Transverse colon (tissue), 4 donors: Measurements from ENCODE around the gene STH. TPM values are rescaled to one million over a fixed set of nuclear protein-coding genes. Genes with fewer than 3 reads are reported as not detected.

ENCODE experiments used
- DNase-seq: peaks from one replicate; pipeline ENCODE4 v3.0.0-alpha.2; 2019
- H3K27ac ChIP-seq, 4 donors: fragments of 200-600 bp; sonication (generic); 2 replicates each; pipeline ENCODE4 v1.5.1; 2016 to 2018; ENCODE audit warnings: inconsistent platforms in 4 of 4
- H3K27me3 ChIP-seq: fragments of 200-600 bp; sonication (generic); 2 replicates; pipeline ENCODE4 v1.5.1; 2017; ENCODE audit warnings: inconsistent platforms
- H3K36me3 ChIP-seq, 4 donors: fragments of 200-600 bp; sonication (generic); 2 replicates each; pipeline ENCODE4 v1.5.1; 2017 to 2019; ENCODE audit warnings: inconsistent platforms in 4 of 4
- H3K4me1 ChIP-seq, 4 donors: fragments of 200-600 bp; sonication (generic); 2 replicates each; pipeline ENCODE4 v1.5.1; 2017 to 2020; ENCODE audit warnings: inconsistent platforms in 4 of 4
- H3K4me3 ChIP-seq, 4 donors: fragments of 200-600 bp; sonication (generic); 1 replicate in 1 of 4; 2 replicates in 3 of 4; pipeline versions ENCODE4 v1.5.1 to v1.6.1; 2017 to 2019; ENCODE audit warnings: inconsistent platforms in 4 of 4
- H3K9me3 ChIP-seq, 2 donors: fragments of 200-600 bp; sonication (generic); 2 replicates each; pipeline ENCODE4 v1.5.1; 2017 to 2019; ENCODE audit warnings: inconsistent platforms in 2 of 2
- EP300 ChIP-seq: sonication (generic); formaldehyde crosslinking; IDR thresholded peaks from one replicate; pipeline ENCODE4 v1.6.1; 2017; ENCODE audit warnings: antibody characterized with exemption, low read depth
- POLR2A ChIP-seq: fragments of 450-650 bp; IDR thresholded peaks from one replicate; pipeline ENCODE4 v1.6.1; 2016; ENCODE audit warnings: antibody characterized with exemption, mild to moderate bottlenecking, moderate library complexity
- POLR2AphosphoS5 ChIP-seq, 3 donors: sonication (generic); formaldehyde crosslinking; IDR thresholded peaks; one replicate each; pipeline ENCODE4 v1.6.1; 2016; ENCODE audit warnings: antibody characterized with exemption in 3 of 3
- WGBS, 2 donors: methylation state at CpG; one replicate each; pipeline ENCODE4 v1.1.5; 2018; ENCODE audit warnings: low coverage in 1 of 2; 5-methylcytosine and 5-hydroxymethylcytosine counted together
- in situ Hi-C, 4 donors: fragments of 200-750 bp; cut with MboI; loops; one replicate each; pipeline versions ENCODE4 v1.15.0 to v1.15.1; 2017; ENCODE audit warnings: low sequenced_read_pairs in 3 of 4, low pct_ligation_motif_present in 1 of 4, low pct_unique_long_range_greater_than_20kb in 1 of 4
- intact Hi-C: fragments of 100-400 bp; cut with DNase I; formaldehyde crosslinking; loops from one replicate; pipeline ENCODE4 v1.15.1; 2023; ENCODE audit warnings: low total_unique reads
- total RNA-seq, 4 donors: library from RNA; depleted of rRNA; stranded (reverse); fragments of >200 nt; gene quantifications; one replicate each; pipeline ENCODE4 v1.1.0, GENCODE V29; 2016
- TF ChIP-seq, protein P1 (sequence below), 5 experiments: fragments of 200-600 bp in 3 of 5; fragments of 450-650 bp in 2 of 5; sonication (generic) in 3 of 5; IDR thresholded peaks; 1 replicate in 2 of 5; 2 replicates in 3 of 5; pipeline ENCODE4 v1.5.1; 2016 to 2017; ENCODE audit warnings: antibody characterized with exemption in 5 of 5, inconsistent platforms in 3 of 5, mild to moderate bottlenecking in 2 of 5, moderate library complexity in 1 of 5

STH gene
- total RNA-seq, 4 donors from 2014 or later, result not detected

DNA sequence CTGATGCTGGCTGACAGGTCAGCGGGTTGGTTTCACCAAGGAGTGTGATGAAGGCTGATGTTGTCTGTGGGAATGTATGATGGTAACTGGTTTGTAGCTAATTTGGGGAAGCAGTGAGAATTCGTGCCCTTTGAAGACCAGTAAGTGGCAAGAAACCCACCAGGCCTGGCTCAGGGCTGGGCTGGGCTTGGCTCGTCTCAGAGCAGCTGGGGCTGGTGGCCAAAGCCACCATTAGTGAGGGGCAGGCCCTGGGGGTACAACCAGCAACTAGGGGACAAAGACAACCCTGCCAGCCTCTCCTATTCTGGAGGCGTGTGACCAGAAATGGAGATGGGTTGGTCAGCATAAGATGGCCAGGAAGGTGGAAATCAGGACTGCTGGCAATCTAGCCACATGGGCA, 13.0 kb upstream of the STH start:
- Histone ChIP-seq H3K9me3 (no peaks in the 10 kb centered on the region), H3K4me3 (no peak overlapping the region), H3K4me1 (no peaks in the 10 kb centered on the region), H3K27me3 (no peaks in the 10 kb centered on the region), H3K36me3 (no peaks in the 10 kb centered on the region), H3K27ac (no peak overlapping the region)
- intact Hi-C loops (no loop called here), in situ Hi-C loops (no loop called here)
- DNase-seq, result no peak
- 60 to 90% methylated on average over 1 to 4 of the region's 4 CpGs for WGBS, 2 donors
- no peak for TF ChIP-seq EP300
- TF ChIP-seq POLR2A, result no peak
- TF ChIP-seq, protein P1, sequence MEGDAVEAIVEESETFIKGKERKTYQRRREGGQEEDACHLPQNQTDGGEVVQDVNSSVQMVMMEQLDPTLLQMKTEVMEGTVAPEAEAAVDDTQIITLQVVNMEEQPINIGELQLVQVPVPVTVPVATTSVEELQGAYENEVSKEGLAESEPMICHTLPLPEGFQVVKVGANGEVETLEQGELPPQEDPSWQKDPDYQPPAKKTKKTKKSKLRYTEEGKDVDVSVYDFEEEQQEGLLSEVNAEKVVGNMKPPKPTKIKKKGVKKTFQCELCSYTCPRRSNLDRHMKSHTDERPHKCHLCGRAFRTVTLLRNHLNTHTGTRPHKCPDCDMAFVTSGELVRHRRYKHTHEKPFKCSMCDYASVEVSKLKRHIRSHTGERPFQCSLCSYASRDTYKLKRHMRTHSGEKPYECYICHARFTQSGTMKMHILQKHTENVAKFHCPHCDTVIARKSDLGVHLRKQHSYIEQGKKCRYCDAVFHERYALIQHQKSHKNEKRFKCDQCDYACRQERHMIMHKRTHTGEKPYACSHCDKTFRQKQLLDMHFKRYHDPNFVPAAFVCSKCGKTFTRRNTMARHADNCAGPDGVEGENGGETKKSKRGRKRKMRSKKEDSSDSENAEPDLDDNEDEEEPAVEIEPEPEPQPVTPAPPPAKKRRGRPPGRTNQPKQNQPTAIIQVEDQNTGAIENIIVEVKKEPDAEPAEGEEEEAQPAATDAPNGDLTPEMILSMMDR (IDR thresholded peaks at IDR 0.05), result no peak

DNA sequence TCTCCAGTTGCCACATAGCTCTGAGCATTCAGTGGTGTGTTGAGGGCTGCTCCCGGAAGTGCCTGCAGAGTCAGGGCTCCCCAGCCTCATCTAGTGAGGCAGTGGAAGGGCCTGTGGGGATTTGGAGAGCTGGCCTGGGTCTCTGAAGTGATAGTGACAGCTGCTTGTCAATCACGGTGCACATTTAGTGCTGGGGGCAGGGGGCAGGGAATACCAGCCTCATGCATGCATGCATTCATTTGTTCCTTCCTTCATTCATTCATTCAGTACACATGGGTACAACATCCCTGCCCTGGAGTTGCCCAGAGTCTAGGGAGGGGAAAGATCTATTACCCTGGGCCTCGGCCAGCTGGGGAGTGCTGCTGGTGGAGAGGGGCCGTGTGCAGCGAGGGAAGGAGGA, 11.3 kb upstream of the STH start:
- in situ Hi-C loops (no loop called here), intact Hi-C loops (no loop called here)
- Histone ChIP-seq H3K4me3 (no peak overlapping the region), H3K9me3 (no peaks in the 10 kb centered on the region), H3K4me1 (no peaks in the 10 kb centered on the region), H3K27ac (no peak overlapping the region), H3K36me3 (no peaks in the 10 kb centered on the region), H3K27me3 (no peaks in the 10 kb centered on the region)
- TF ChIP-seq, protein P1 (IDR thresholded peaks at IDR 0.05), result no peak
- no peak for TF ChIP-seq EP300
- no peak for TF ChIP-seq POLR2A
- TF ChIP-seq POLR2AphosphoS5 (IDR thresholded peaks at IDR 0.05), result no peak
- 75% methylated on average over 5 of the region's 5 CpGs; no CpG with 5 or more reads in 1 of the 2 donors for WGBS, 2 donors
- DNase-seq, result no peak

DNA sequence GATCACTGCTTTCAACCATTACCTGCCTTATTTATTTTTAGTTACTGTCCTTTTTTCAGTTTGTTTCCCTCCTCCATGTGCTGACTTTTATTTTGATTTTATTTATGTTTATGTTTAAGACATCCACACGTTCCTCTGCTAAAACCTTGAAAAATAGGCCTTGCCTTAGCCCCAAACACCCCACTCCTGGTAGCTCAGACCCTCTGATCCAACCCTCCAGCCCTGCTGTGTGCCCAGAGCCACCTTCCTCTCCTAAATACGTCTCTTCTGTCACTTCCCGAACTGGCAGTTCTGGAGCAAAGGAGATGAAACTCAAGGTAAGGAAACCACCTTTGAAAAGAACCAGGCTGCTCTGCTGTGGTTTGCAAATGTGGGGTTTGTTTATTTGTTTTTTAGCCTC, 9.3 kb upstream of the STH start:
- no peak overlapping the region for H3K27ac ChIP-seq
- H3K4me1 ChIP-seq, result no peaks in the 10 kb centered on the region
- no peak for DNase-seq
- in situ Hi-C loops (no loop called here), intact Hi-C loops (no loop called here)
- H3K9me3 ChIP-seq, result no peaks in the 10 kb centered on the region
- H3K4me3 ChIP-seq, result no peak overlapping the region
- TF ChIP-seq, protein P1 (IDR thresholded peaks at IDR 0.05), result no peak
- TF ChIP-seq EP300, result no peak
- TF ChIP-seq POLR2AphosphoS5 (IDR thresholded peaks at IDR 0.05), result no peak
- TF ChIP-seq POLR2A, result no peak
- 61 to 70% methylated on average over 3 of the region's 3 CpGs for WGBS, 2 donors
- H3K36me3 ChIP-seq, result no peaks in the 10 kb centered on the region
- H3K27me3 ChIP-seq, result no peaks in the 10 kb centered on the region

DNA sequence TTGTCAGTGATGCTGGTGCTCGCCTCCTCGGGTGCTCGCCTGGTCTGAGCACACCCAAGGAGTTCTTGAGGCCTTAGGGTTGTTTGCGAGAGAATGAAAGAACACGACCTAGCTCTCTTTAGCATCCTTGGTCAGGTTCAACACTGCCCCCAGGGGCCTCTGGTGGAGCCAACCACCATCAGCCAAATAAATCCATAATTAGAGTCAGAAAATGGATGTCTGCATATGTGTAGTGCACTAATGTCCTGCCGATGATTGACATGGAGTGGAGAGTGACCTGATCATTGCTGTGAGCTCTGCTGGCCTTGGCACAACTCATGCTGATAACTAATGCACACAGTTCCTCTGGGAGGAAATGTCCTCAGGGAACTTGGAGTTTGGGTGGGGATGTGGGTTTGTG, 8.2 kb upstream of the STH start:
- WGBS, 2 donors, result 87% methylated on average over 6 of the region's 6 CpGs; no CpG with 5 or more reads in 1 of the 2 donors
- no peak for DNase-seq
- TF ChIP-seq POLR2A, result no peak
- TF ChIP-seq, protein P1 (IDR thresholded peaks at IDR 0.05), result no peak
- TF ChIP-seq EP300, result no peak
- no peak for TF ChIP-seq POLR2AphosphoS5 (IDR thresholded peaks at IDR 0.05)
- H3K4me1 ChIP-seq, result no peaks in the 10 kb centered on the region
- no peaks in the 10 kb centered on the region for H3K27me3 ChIP-seq
- intact Hi-C loops, result no loop called here
- in situ Hi-C loops, result no loop called here
- no peaks in the 10 kb centered on the region for H3K36me3 ChIP-seq
- H3K27ac ChIP-seq, result no peak overlapping the region
- H3K4me3 ChIP-seq, result no peak overlapping the region
- no peaks in the 10 kb centered on the region for H3K9me3 ChIP-seq
